Liver (tissue), 9 donors: ENCODE measurements around the gene SRD5A1. TPM values are rescaled to one million over a fixed set of nuclear protein-coding genes. Genes with fewer than 3 reads are reported as not detected.

ENCODE experiments used
- DNase-seq: peaks from one replicate; pipeline ENCODE4 v3.0.0-alpha.2; 2017; ENCODE audit warnings: low spot score
- H3K27ac ChIP-seq, 2 donors: one replicate each; pipeline ENCODE4 v1.7.0; 2013; ENCODE audit warnings: inconsistent platforms in 2 of 2, low read length in 2 of 2, control low read depth in 1 of 2, low read depth in 1 of 2, mild to moderate bottlenecking in 1 of 2
- H3K27me3 ChIP-seq, 4 donors: one replicate each; pipeline versions ENCODE4 v1.6.1 to v1.7.0; 2013; ENCODE audit warnings: low read length in 3 of 4, inconsistent platforms in 1 of 4, mild to moderate bottlenecking in 1 of 4, moderate library complexity in 1 of 4; ENCODE audit not compliant: control insufficient read depth in 4 of 4, insufficient read depth in 4 of 4
- H3K36me3 ChIP-seq, 4 donors: one replicate each; pipeline versions ENCODE4 v1.6.1 to v1.7.0; 2013; ENCODE audit warnings: low read length in 3 of 4, mild to moderate bottlenecking in 3 of 4, low read depth in 1 of 4, moderate library complexity in 1 of 4; ENCODE audit not compliant: control insufficient read depth in 4 of 4, insufficient read depth in 3 of 4
- H3K4me1 ChIP-seq, 4 donors: one replicate each; pipeline versions ENCODE4 v1.6.1 to v1.7.0; 2013; ENCODE audit warnings: low read length in 3 of 4, mild to moderate bottlenecking in 3 of 4, moderate library complexity in 1 of 4; ENCODE audit not compliant: control insufficient read depth in 4 of 4, insufficient read depth in 4 of 4
- H3K4me3 ChIP-seq, 3 donors: one replicate each; pipeline versions ENCODE4 v1.6.1 to v1.7.0; 2013; ENCODE audit warnings: low read length in 3 of 3, control low read depth in 1 of 3, low read depth in 1 of 3, mild to moderate bottlenecking in 1 of 3
- H3K9ac ChIP-seq, 2 donors: one replicate each; pipeline ENCODE4 v1.7.0; 2013; ENCODE audit warnings: low read length in 2 of 2, mild to moderate bottlenecking in 2 of 2, moderate library complexity in 2 of 2, control low read depth in 1 of 2, low read depth in 1 of 2
- H3K9me3 ChIP-seq, 4 donors: one replicate each; pipeline versions ENCODE4 v1.6.1 to v1.7.0; 2013; ENCODE audit warnings: low read length in 3 of 4; ENCODE audit not compliant: control insufficient read depth in 4 of 4
- ATF3 ChIP-seq: IDR thresholded peaks from 2 replicates; pipeline ENCODE4 v1.6.1; 2016; ENCODE audit warnings: antibody characterized with exemption
- EGR1 ChIP-seq, 2 donors: IDR thresholded peaks; 2 replicates each; pipeline ENCODE4 v1.6.1; 2016 to 2018; ENCODE audit warnings: antibody characterized with exemption in 2 of 2, low read depth in 2 of 2
- FOXA1 ChIP-seq: IDR thresholded peaks from 2 replicates; pipeline ENCODE4 v1.6.1; 2016; ENCODE audit warnings: antibody characterized with exemption
- FOXA2 ChIP-seq: IDR thresholded peaks from 2 replicates; pipeline ENCODE4 v1.6.1; 2016; ENCODE audit warnings: antibody characterized with exemption
- GABPA ChIP-seq, 2 donors: IDR thresholded peaks in 1 of 2; conservative IDR thresholded peaks in 1 of 2; 2 replicates each; pipeline ENCODE4 v1.6.1; 2016; ENCODE audit warnings: antibody characterized with exemption in 2 of 2, mild to moderate bottlenecking in 1 of 2, moderate library complexity in 1 of 2
- HNF4A ChIP-seq, 2 donors: conservative IDR thresholded peaks; 2 replicates each; pipeline ENCODE4 v1.6.1; 2016; ENCODE audit warnings: antibody characterized with exemption in 2 of 2, mild to moderate bottlenecking in 2 of 2
- HNF4G ChIP-seq: IDR thresholded peaks from 2 replicates; pipeline ENCODE4 v1.6.1; 2016; ENCODE audit warnings: antibody characterized with exemption
- JUND ChIP-seq, 2 donors: IDR thresholded peaks; 2 replicates each; pipeline ENCODE4 v1.6.1; 2016; ENCODE audit warnings: antibody characterized with exemption in 2 of 2
- NR2F2 ChIP-seq: IDR thresholded peaks from 2 replicates; pipeline ENCODE4 v1.6.1; 2016; ENCODE audit warnings: antibody characterized with exemption
- RAD21 ChIP-seq, 2 donors: IDR thresholded peaks; 2 replicates each; pipeline ENCODE4 v1.6.1; 2016; ENCODE audit warnings: antibody characterized with exemption in 2 of 2, mild to moderate bottlenecking in 2 of 2
- RXRA ChIP-seq, 2 donors: IDR thresholded peaks; 2 replicates each; pipeline ENCODE4 v1.6.1; 2017 to 2018; ENCODE audit warnings: antibody characterized with exemption in 2 of 2, mild to moderate bottlenecking in 1 of 2
- SP1 ChIP-seq: IDR thresholded peaks from 2 replicates; pipeline ENCODE4 v1.6.1; 2018; ENCODE audit warnings: antibody characterized with exemption, mild to moderate bottlenecking
- TAF1 ChIP-seq: conservative IDR thresholded peaks from 2 replicates; pipeline ENCODE4 v1.6.1; 2016; ENCODE audit warnings: antibody characterized with exemption, mild to moderate bottlenecking
- YY1 ChIP-seq: IDR thresholded peaks from 2 replicates; pipeline ENCODE4 v1.6.1; 2016; ENCODE audit warnings: antibody characterized with exemption, mild to moderate bottlenecking
- ZBTB33 ChIP-seq: IDR thresholded peaks from 2 replicates; pipeline ENCODE4 v1.6.1; 2016; ENCODE audit warnings: antibody characterized with exemption
- WGBS: extraction: QIAGEN DNeasy Blood & Tissue Kit; methylation state at CpG from one replicate; pipeline ENCODE4 v1.1.7; 2013; 5-methylcytosine and 5-hydroxymethylcytosine counted together
- polyA plus RNA-seq, 2 donors: library from polyadenylated mRNA; stranded (reverse) in 1 of 2; unstranded in 1 of 2; fragments of 200-250 nt in 1 of 2; fragments of >200 nt in 1 of 2; fragmentation: Nextera tagmentation in 1 of 2; extraction: Ambion mirVana in 1 of 2; gene quantifications; one replicate each; pipeline versions ENCODE4 v1.2.1 to v1.2.3, GENCODE V29; 2013 to 2015
- total RNA-seq, 2 donors: library from RNA; depleted of rRNA; stranded (reverse); fragments of >200 nt; gene quantifications; one replicate each; pipeline ENCODE4 v1.2.3, GENCODE V29; 2014
- TF ChIP-seq, protein P1 (sequence below): IDR thresholded peaks from 2 replicates; pipeline ENCODE4 v1.6.1; 2016; ENCODE audit warnings: antibody characterized with exemption
- TF ChIP-seq, protein P2 (sequence below): fragments of 150-350 bp; IDR thresholded peaks from 2 replicates; pipeline ENCODE4 v1.5.1; 2017; ENCODE audit warnings: improper control_type of control experiment, low read depth, low read length; ENCODE audit not compliant: missing input control
- donor health status: healthy.
- donor health status: healthy.
- donor health status: healthy.
- donor health status: healthy.
- donor health status: healthy.

SRD5A1 gene
- total and polyA plus RNA-seq, 4 donors: 6.3 to 87.0 (median 47.7) TPM

- no peak for TF ChIP-seq NR2F2
- no peak for TF ChIP-seq HNF4G
- TF ChIP-seq EGR1 (IDR thresholded peaks at IDR 0.05; ENCODE audit: low read depth in 2 of 2): no peak
- peak; percentile 51 for TF ChIP-seq FOXA1
- TF ChIP-seq FOXA2: peak; percentile 48
- no peak for TF ChIP-seq YY1
- peak in 1 of 2 donors; percentile 28 for TF ChIP-seq JUND (IDR thresholded peaks at IDR 0.05)
- peak; percentile 25 to 30 for TF ChIP-seq RAD21 (IDR thresholded peaks at IDR 0.05)
- peak; percentile 58 for TF ChIP-seq SP1
- peak; percentile 64 for TF ChIP-seq RXRA (IDR thresholded peaks at IDR 0.05)
- TF ChIP-seq, protein P1, sequence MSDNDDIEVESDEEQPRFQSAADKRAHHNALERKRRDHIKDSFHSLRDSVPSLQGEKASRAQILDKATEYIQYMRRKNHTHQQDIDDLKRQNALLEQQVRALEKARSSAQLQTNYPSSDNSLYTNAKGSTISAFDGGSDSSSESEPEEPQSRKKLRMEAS: no peak
- peak; percentile 45 for TF ChIP-seq TAF1
- TF ChIP-seq ATF3: no peak
- TF ChIP-seq GABPA (IDR thresholded peaks at IDR 0.05 in 1 of 2, conservative IDR thresholded peaks at IDR 0.05 in 1 of 2): no peak
These were observed 1.7 kb downstream of the SRD5A1 start (continued) for GRCh38 chr5:6634788-6635430.

DNA sequence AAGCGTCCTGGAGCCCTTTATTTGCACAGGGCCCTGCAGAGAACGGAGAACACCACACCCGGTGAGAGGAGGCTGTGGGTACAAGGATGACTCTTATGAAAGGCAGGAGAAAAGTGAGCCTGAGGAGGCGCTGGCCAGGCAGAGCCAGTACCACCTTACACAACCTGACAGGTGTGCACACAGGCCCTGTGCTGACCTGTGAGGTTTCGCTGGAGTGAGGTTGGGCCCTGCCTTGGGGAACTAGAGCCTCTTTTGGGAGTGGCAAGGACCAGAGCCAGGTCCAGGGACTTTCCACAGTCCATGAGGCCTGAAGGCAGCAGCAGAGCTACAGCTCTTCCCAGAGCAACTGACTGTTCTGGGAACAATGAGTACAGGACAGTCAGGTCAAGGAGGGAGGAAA is 3.1 kb downstream of the SRD5A1 start:
- 37% methylated on average over 5 of the region's 5 CpGs for WGBS
- no peak overlapping the region for H3K4me3 ChIP-seq
- H3K9ac ChIP-seq: no peak overlapping the region

More for the DNA sequence above, 3.1 kb downstream of the SRD5A1 start:
- Histone ChIP-seq H3K9me3 (no peaks in the 10 kb centered on the region), H3K27me3 (no peaks in the 10 kb centered on the region), H3K36me3 (peaks cover 0 to 3% (median 0%) of the 10 kb centered on the region in 4 donors), H3K27ac (peak overlapping the region; percentile 18 to 56), H3K4me1 (peaks cover 8 to 46% (median 34%) of the 10 kb centered on the region in 4 donors)
- DNase-seq: no peak
- TF ChIP-seq SP1 (peak; percentile 41), ATF3 (no peak), TAF1 (no peak), FOXA1 (no peak), NR2F2 (no peak), RXRA (IDR thresholded peaks at IDR 0.05) (no peak), HNF4A (conservative IDR thresholded peaks at IDR 0.05) (peak in 1 of 2 donors; percentile 30), JUND (IDR thresholded peaks at IDR 0.05) (no peak), YY1 (no peak), GABPA (IDR thresholded peaks at IDR 0.05 in 1 of 2, conservative IDR thresholded peaks at IDR 0.05 in 1 of 2) (no peak), EGR1 (IDR thresholded peaks at IDR 0.05; ENCODE audit: low read depth in 2 of 2) (no peak), ZBTB33 (no peak), RAD21 (IDR thresholded peaks at IDR 0.05) (peak in 1 of 2 donors; percentile 32), FOXA2 (no peak), HNF4G (no peak)
- TF ChIP-seq, protein P2, sequence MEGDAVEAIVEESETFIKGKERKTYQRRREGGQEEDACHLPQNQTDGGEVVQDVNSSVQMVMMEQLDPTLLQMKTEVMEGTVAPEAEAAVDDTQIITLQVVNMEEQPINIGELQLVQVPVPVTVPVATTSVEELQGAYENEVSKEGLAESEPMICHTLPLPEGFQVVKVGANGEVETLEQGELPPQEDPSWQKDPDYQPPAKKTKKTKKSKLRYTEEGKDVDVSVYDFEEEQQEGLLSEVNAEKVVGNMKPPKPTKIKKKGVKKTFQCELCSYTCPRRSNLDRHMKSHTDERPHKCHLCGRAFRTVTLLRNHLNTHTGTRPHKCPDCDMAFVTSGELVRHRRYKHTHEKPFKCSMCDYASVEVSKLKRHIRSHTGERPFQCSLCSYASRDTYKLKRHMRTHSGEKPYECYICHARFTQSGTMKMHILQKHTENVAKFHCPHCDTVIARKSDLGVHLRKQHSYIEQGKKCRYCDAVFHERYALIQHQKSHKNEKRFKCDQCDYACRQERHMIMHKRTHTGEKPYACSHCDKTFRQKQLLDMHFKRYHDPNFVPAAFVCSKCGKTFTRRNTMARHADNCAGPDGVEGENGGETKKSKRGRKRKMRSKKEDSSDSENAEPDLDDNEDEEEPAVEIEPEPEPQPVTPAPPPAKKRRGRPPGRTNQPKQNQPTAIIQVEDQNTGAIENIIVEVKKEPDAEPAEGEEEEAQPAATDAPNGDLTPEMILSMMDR: no peak
